Measurements from ENCODE around the gene BRAP.
"Not testable (repeated sequence)": the region's sequence is repeated elsewhere in the genome, so short reads cannot be mapped to it uniquely, and the experiment has no call there.

BRAP gene

DNA sequence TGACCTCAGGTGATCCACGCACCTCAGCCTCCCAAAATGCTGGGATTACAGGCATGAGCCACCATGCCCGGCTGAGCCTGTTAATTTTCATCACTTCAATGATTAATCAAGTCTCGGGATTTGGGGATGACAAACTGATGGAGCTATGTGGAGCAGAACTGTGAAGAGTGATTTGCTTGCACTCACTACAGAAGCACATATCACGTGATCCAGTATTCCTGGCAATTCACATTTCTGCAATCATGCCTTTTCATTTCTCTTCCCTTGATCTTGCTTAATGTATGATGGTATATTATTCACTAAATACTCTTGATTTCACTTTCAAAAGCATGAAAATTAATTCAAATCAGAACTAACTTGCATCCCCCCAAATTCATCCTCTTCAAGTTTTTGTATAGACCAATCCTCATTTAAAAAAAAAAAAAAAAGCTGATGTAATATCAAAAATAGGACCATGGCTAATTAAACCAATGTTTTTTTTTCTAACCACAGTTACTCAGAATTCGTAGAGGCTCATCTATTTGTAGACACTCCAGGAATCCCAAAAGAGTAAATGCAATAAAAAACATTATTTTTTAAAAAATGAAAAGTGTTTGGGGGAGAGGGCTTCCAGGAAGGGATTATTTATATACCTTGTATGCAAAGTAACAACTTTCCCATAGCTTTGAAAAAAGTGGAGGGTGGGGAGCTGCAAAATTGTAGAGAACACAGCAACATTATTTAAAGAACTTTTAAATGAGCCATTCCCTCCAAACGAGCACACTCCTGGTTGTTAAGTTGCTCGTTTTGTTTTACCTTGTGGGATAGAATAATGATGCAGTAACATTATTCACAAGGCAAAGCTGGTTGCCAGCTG, 79.6 kb downstream of the BRAP start:
- no peak for DNase-seq

DNA sequence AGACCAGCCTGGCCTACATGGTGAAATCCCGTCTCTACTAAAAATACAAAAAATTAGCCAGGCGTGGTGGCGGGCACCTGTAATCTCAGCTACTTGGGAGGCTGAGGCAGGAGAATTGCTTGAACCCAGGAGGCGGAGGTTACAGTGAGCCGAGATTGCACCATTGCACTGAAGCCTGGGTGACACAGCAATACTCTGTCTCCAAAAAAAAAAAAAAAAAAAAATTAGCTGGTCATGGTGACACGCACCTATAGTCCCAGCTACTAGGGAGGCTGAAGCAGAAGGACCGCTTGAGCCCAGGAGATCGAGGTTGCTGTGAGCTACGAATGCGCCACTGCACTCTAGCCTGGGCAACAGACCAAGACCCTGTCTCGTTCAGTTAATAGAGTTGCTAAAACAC, 82.9 kb downstream of the BRAP start:
- DNase-seq = not testable (repeated sequence)

DNA sequence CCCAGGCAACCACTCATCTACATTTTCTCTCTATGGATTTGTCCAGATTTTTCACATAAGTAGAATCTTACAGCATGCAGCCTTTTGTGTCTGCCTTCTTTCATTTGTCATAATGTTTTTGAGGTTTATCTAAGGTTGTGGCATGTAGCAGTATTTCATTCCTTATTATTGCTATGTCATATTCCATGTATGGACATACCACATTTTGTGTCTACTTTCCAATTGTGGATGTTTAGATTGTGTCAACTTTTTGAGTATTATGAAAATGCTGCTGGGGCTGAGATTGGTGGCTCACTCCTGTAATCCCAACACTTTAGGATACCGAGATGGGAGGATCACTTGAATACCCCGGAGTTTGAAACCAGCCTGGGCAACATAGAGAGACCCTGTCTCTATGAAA, 83.4 kb downstream of the BRAP start:
- DNase-seq = no peak

DNA sequence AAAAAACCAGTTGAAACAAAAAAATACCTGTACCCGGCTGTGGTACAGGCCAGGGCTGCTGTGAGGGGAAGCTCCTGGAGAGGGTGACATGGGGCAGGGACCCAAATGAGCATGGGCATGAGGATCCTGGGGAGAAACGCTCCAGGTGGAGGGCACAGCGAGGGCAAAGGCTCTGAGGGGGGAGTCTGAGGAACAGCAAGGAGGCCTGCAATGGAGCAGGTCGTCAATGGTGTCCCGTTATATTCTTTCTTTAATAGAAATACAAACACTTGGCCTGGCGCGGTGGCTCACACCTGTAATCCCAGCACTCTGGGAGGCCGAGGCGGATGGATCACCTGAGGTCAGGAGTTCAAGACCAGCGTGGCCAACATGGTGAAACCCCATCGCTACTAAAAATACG, 84.8 kb downstream of the BRAP start:
- DNase-seq = not testable (repeated sequence)

DNA sequence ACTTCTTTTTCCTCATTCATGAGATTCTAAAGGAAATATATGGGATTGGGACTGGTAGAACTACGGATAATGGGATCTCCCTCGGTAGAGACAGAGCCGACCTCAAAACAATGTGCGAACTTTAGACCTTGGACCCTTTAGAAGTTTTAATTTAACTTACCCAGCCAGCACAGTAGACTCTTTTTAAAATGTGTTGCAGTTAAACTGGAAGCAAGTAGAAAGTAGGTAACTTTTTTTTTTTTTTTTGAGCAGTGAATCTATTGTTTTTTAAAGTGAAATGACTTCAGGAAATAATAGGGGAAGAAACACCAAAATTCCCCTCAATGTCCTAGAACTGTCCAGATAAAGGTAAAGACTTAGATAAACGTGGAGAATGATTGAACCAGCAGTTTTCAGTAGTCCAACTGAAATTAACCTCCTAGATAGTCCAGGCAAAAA, 85.5 kb downstream of the BRAP start:
- no peak for DNase-seq

DNA sequence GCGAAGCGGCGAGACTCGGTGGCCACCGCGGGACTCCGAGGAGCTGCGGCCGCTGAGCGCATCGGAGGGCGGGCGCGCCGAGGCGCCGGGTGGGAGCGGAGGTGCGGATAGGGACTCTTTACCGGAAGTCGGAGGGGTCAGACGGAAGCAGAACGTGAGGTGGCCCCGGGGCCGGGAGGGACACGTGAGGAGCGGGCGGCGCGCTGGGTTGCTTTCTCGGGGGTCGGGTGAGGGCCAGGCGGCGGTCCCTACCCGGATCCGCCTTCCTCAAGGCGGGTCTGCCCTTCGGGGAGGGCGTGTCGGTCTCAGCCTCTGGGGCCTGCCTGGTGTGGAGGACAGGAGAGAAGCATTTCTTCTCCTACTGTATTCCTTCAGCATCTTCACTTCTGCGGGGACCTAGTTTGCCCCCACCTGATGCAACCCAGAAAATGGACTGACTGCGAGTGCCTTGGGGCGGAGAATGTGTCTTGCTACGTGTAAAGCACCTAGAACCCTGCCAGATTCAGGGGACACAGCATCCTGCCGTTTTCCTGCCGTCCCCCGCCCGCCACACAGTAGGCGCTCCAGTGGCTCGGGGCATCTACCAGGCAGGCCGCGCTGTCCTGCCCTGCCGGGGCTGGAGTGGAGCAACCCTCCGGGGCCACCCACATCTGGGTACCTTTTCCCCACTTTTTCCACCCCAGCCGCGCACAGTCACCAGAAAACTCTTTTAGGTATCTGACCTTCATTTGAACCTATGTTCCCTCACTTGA, 86.1 kb downstream of the BRAP start:
- DNase-seq = peak; percentile 70

DNA sequence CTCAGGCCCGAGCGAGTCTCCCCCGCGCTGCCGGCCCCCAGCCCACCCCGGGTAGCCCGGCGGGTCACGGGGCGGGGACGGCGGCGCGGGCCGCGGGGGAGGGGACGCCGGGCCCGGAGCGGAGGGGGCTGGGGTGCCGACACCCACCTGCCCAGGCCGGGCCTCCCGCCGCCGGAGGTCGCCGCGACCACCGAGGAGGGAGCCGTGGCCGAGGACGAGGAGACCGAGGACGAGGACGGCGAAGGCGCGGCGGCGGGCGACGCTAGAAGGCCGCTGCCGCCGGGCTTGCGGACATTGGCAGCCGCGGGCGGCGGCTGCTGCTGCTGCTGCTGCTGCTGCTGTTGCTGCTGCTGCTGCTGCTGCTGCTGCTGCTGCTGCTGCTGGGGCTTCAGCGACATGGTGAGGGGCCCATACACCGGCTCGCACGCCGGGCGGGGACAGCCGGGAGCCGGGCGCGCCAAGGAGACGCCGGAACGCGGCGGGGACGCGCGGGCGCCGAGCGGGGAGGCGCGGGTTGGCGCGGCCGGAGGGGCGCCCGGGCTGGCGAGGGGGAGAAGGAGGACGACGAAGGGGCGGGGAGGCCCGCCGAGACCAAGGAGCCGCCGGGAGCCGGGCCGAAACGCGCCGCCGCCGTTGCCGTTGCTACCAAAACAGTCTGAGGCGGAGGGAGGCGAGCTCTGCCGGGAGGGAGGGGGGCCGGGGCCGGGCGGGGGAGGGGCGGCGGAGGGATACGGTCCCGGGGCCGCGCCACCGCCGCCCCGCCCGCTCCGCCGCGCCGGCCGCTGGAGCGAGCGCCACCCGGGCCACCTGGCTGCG, 86.9 kb downstream of the BRAP start, which contains the start of gene ATXN2:
ATXN2 (minus strand) TSS at position 679 of the 816 bp plus-strand sequence; CDS start at position 398, 281 bp downstream.
- no peak for DNase-seq

DNA sequence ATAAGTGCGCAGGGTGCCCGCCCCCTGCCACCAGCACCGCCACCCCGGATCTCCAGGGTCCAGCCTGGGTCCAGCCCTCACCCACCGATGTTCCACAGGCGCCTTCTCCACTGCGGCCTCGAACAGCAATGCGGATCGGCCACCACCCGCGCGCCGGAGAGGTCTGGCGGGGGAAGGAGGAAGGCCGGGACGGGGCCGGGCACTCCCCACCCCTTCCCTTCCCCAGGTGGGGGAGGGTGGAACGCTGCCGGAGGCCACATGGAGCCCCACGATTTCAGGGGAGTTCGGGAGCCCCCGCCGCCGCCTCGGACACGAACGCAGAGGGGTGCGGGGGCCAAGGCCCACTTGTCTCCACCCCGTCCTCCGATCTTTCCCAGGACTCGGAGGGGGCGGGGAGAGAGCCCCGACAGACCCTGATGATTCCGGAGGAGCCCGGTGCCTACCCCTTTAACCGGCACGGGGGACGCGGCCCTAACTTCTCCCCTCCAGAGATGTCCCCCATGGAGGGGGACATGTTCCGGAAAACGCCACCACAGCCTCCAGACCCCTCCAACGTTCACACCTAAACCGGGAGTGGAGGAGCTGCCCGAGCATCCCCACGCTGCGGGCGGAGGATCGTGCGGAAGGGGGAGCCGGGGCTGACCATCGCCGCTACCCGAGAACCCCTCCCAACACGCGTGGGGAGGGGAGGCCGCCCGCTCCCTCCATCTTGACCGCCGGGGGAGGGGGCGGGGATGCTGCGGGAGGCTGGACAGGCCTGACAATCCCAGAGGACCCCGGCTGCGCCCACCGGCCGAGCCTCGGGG, 87.7 kb downstream of the BRAP start:
- DNase-seq = peak; percentile 9

DNA sequence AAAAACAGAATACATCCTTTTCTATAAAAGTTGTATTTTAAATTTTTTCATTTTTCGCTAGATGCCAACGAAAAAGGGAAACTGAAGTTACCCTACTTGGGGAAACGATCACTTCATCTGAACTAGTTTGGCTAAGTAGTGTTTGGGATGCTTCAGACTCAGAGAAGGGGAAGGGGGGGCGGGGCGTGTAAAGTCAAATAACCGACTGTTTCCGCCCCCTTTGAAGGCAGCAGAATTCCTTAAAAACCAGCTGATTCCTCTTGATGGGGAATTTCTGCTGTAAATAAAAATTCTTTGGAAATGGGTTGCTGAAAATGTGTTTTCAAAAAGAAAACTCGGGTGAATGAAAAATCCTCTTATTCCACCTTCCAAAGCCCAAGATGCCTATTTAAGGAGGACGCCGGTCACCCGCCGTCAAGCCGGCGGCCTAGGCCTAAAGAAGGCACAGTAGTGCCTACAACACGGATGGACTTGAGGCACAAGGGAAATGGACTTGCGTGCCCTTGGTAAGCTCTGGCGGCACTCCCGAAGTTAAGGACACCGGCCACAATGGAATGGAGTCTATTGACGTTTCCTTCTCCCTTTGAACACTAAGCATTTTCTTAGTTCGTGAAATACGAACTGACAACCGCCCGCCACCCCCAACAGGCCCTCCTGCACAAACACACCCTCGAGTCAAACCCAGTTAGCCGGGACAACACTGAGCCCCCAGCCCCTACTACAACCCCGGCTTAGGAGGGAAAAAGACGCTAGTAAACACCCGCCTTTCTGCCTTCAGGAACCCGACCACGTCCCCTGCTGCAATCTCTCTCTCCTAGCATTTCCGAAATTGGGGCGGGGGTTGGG, 88.5 kb downstream of the BRAP start:
- no peak for DNase-seq

DNA sequence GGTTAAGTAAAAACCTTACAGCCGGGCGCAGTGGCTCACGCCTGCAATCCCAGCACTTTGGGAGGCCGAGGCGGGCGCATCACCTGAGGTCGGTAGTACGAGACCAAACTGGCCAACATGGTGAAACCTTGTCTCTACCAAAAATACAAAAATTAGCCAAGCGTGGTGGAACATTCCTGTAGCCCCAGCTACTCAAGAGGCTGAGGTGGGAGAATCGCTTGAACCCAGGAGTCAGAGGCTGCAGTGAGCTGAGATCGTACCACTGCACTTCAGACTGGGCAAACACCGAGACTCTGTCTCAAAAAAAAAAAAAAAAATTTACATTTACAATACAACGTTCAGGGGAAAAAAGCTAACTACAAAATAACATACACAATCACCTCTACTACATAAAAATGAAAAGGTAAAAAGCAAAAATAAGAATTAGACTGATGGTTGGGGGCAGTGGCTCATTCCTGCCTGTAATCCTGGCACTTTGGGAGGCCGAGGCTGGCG, 90.4 kb downstream of the BRAP start:
- not testable (repeated sequence) for DNase-seq

Measured in cortex of kidney (tissue), 1 donor.